ENCODE data around the gene NES.

The NES gene

DNA sequence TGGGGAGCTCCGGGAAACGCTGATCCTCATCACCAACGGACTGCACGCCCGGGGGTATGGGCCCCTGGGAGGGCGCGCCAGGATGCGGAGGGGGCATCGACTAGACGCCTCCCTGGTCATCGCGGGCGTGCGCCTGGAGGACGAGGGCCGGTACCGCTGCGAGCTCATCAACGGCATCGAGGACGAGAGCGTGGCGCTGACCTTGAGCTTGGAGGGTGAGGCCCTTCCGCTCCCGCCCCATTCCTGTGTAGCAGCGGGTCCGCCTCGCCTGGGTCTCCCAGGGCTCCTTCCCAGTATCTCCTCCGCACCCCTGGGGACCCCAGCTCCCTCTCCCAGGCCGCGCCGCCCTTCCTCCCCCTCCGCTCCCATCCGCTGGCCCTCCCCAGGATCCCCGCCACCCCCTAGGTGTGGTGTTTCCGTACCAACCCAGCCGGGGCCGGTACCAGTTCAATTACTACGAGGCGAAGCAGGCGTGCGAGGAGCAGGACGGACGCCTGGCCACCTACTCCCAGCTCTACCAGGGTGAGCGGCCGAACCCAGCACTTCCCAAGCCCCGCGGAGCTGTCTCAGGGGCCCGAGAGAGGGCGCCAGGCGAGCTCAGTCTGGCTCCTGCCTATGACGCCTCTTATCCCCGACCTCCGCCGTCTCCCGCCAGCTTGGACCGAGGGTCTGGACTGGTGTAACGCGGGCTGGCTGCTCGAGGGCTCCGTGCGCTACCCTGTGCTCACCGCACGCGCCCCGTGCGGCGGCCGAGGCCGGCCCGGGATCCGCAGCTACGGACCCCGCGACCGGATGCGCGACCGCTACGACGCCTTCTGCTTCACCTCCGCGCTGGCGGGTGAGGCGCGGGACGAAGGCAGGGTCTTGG is 53.0 kb downstream of the NES start:
- H3K27ac ChIP-seq (ENCODE audit: low read depth, low read length, poor library complexity, severe bottlenecking): no peak overlapping the region
- no peaks in the 10 kb centered on the region for H3K36me3 ChIP-seq (ENCODE audit: insufficient read depth, low read length)
- TF ChIP-seq, protein P1, sequence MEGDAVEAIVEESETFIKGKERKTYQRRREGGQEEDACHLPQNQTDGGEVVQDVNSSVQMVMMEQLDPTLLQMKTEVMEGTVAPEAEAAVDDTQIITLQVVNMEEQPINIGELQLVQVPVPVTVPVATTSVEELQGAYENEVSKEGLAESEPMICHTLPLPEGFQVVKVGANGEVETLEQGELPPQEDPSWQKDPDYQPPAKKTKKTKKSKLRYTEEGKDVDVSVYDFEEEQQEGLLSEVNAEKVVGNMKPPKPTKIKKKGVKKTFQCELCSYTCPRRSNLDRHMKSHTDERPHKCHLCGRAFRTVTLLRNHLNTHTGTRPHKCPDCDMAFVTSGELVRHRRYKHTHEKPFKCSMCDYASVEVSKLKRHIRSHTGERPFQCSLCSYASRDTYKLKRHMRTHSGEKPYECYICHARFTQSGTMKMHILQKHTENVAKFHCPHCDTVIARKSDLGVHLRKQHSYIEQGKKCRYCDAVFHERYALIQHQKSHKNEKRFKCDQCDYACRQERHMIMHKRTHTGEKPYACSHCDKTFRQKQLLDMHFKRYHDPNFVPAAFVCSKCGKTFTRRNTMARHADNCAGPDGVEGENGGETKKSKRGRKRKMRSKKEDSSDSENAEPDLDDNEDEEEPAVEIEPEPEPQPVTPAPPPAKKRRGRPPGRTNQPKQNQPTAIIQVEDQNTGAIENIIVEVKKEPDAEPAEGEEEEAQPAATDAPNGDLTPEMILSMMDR (IDR thresholded peaks at IDR 0.05; ENCODE audit: low read length): peak; percentile 11; the same call in 1 of the 2 replicates
- TF ChIP-seq EZH2 (IDR thresholded peaks at IDR 0.05; ENCODE audit: borderline replicate concordance, low read length): no peak
- H4K20me1 ChIP-seq (ENCODE audit: insufficient read depth, low read length): no peaks in the 10 kb centered on the region
- H3K4me2 ChIP-seq (ENCODE audit: low read length): no peak overlapping the region; the same call in 1 of the 2 replicates
- no peaks in the 10 kb centered on the region for H3F3A ChIP-seq (ENCODE audit: insufficient read depth, low read length)
- no peak overlapping the region for H2AFZ ChIP-seq (ENCODE audit: low read length)
- no peaks in the 10 kb centered on the region for H3K9me3 ChIP-seq (ENCODE audit: low read length)
- no peaks in the 10 kb centered on the region for H3K9me2 ChIP-seq (ENCODE audit: low read depth, low read length)
- H3K4me3 ChIP-seq (ENCODE audit: low read depth, low read length, poor library complexity, severe bottlenecking): no peak overlapping the region
- H3K79me2 ChIP-seq (ENCODE audit: insufficient read depth, low read length): no peaks in the 10 kb centered on the region
- H3K27me3 ChIP-seq (ENCODE audit: insufficient read depth, low read length): no peaks in the 10 kb centered on the region; the same call in 1 of the 2 replicates
- no peak overlapping the region for H3K9ac ChIP-seq (ENCODE audit: low read length)
- H3K4me1 ChIP-seq (ENCODE audit: insufficient read depth, low read length, severe bottlenecking): no peaks in the 10 kb centered on the region

DNA sequence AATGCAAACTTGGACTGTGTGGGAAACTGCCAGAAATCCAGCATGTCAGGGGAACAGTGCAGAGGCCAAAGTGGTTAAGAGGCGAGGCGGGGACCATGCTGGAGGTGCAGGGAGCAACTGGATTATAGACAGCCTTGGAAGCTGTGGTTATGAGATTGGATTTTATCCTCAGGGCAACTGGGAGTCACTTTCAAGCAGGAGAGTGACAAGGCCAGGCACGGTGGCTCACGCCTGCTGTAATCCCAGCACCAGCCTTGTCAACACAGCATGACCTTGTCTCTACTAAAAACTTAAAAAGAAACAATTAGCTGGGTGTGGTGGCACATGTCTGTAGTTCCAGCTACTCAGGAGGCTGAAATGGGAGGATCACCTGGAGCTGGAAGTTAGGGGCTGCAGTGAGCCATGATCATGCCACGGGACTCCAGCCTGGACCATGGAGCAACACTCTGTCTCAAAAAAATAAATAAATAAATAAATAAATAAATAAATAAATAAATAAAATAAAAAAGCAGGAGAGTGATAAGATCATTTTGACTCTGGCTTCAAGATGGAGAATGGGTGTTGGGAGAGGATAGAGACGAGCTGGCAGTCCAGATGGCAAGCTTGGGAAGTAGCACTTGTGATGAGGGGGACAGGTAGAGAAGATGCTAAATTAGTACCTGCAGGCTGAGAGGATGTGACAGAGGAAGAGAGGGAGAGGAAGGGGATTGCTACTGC is 54.5 kb downstream of the NES start:
- H3K4me2 ChIP-seq (ENCODE audit: low read length): no peak overlapping the region
- no peaks in the 10 kb centered on the region for H3K79me2 ChIP-seq (ENCODE audit: insufficient read depth, low read length)
- H3K9ac ChIP-seq (ENCODE audit: low read length): no peak overlapping the region
- H3K9me2 ChIP-seq (ENCODE audit: low read depth, low read length): no peaks in the 10 kb centered on the region
- H3K4me1 ChIP-seq (ENCODE audit: insufficient read depth, low read length, severe bottlenecking): no peaks in the 10 kb centered on the region
- H3K4me3 ChIP-seq (ENCODE audit: low read depth, low read length, poor library complexity, severe bottlenecking): no peak overlapping the region
- H3K9me3 ChIP-seq (ENCODE audit: low read length): no peaks in the 10 kb centered on the region
- H2AFZ ChIP-seq (ENCODE audit: low read length): no peak overlapping the region
- H3K27me3 ChIP-seq (ENCODE audit: insufficient read depth, low read length): no peaks in the 10 kb centered on the region; the same call in 1 of the 2 replicates
- H4K20me1 ChIP-seq (ENCODE audit: insufficient read depth, low read length): no peaks in the 10 kb centered on the region
- no peak overlapping the region for H3K27ac ChIP-seq (ENCODE audit: low read depth, low read length, poor library complexity, severe bottlenecking)
- no peak for TF ChIP-seq EZH2 (IDR thresholded peaks at IDR 0.05; ENCODE audit: borderline replicate concordance, low read length)
- TF ChIP-seq, protein P1 (IDR thresholded peaks at IDR 0.05; ENCODE audit: low read length): no peak
- H3F3A ChIP-seq (ENCODE audit: insufficient read depth, low read length): no peaks in the 10 kb centered on the region
- H3K36me3 ChIP-seq (ENCODE audit: insufficient read depth, low read length): no peaks in the 10 kb centered on the region

DNA sequence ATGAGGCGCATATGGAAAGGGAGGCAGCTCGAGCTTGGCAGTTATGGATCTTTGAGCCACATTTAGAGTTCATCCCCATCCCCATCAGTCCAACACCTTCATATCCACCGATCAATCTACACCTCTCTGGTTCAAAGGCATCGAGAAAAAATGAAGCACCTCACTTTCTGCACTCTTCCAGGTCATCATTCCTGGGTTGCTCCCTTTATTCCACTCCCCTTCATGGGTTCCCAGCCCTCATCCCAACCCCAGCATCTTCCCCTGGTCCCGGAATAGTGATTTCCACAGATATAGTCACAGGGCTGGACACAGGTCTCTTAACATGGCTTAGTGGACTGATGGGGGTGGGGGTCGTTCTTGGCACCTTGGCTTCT is 57.6 kb downstream of the NES start:
- H3K4me2 ChIP-seq (ENCODE audit: low read length): no peak overlapping the region
- H3K79me2 ChIP-seq (ENCODE audit: insufficient read depth, low read length): no peaks in the 10 kb centered on the region
- H3F3A ChIP-seq (ENCODE audit: insufficient read depth, low read length): no peaks in the 10 kb centered on the region
- no peaks in the 10 kb centered on the region for H3K9me3 ChIP-seq (ENCODE audit: low read length)
- no peaks in the 10 kb centered on the region for H3K9me2 ChIP-seq (ENCODE audit: low read depth, low read length)
- H4K20me1 ChIP-seq (ENCODE audit: insufficient read depth, low read length): no peaks in the 10 kb centered on the region
- H2AFZ ChIP-seq (ENCODE audit: low read length): no peak overlapping the region
- H3K4me3 ChIP-seq (ENCODE audit: low read depth, low read length, poor library complexity, severe bottlenecking): no peak overlapping the region
- H3K4me1 ChIP-seq (ENCODE audit: insufficient read depth, low read length, severe bottlenecking): no peaks in the 10 kb centered on the region
- H3K36me3 ChIP-seq (ENCODE audit: insufficient read depth, low read length): no peaks in the 10 kb centered on the region
- no peaks in the 10 kb centered on the region; the same call in none of the 2 replicates for H3K27me3 ChIP-seq (ENCODE audit: insufficient read depth, low read length)
- no peak overlapping the region for H3K9ac ChIP-seq (ENCODE audit: low read length)
- no peak overlapping the region for H3K27ac ChIP-seq (ENCODE audit: low read depth, low read length, poor library complexity, severe bottlenecking)
- TF ChIP-seq, protein P1 (IDR thresholded peaks at IDR 0.05; ENCODE audit: low read length): no peak
- TF ChIP-seq EZH2 (IDR thresholded peaks at IDR 0.05; ENCODE audit: borderline replicate concordance, low read length): no peak
